Body of pancreas (tissue), 4 donors: ENCODE measurements around the gene SRPK3.

Source experiments
- CTCF ChIP-seq, 7 experiments: fragments of 450-650 bp in 4 of 7; fragments of 200-600 bp in 3 of 7; sonication (generic) in 3 of 7; IDR thresholded peaks; one replicate each; pipeline ENCODE4 v1.5.1; 2016 to 2019; ENCODE audit warnings: antibody characterized with exemption in 7 of 7
- POLR2A ChIP-seq, 3 donors: fragments of 450-650 bp; IDR thresholded peaks; one replicate each; pipeline ENCODE4 v1.6.1; 2016; ENCODE audit warnings: antibody characterized with exemption in 3 of 3, mild to moderate bottlenecking in 2 of 3

DNA sequence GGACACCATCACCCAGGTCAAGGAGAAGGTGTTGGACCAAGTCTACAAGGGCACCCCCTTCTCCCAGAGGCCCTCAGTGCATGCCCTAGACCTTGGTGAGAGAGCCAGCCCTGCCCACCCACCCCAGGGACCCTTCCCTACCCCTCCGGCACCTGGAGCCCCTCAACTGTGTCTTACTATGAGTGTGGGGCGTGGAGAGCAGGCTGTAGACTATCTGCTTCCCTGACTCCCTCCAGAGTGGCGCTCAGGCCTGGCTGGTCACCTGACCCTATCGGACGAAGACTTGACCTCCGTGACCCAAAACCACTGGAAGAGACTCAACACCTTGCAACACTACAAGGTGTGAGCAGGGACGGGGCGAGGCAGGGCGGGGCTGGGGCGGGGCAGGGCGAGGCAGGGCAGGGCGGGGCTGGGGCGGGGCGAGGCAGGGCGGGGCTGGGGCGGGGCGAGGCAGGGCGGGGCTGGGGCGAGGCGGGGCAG lies 4.7 kb upstream of the SRPK3 start:
- TF ChIP-seq POLR2A (IDR thresholded peaks at IDR 0.05): no peak
- TF ChIP-seq CTCF (IDR thresholded peaks at IDR 0.05): no peak
